ENCODE data around the gene MEN1. TPM values are rescaled to one million over a fixed set of nuclear protein-coding genes. Genes with fewer than 3 reads are reported as not detected.

The MEN1 gene
- total and polyA plus RNA-seq, 2 of the 13 experiments (the other 11 are each of a cell fraction or from before 2014, with no cell fraction given): 20.5 to 27.3 TPM

- ChIA-PET CTCF (ENCODE audit: low intra/inter-chr PET ratio, low total read pairs) (no interaction called here), POLR2A (interaction anchor here (1.1 to 3.0 kb wide), 4 partner anchors 19 to 259 kb away, joined by 4 to 23 read pairs (median 6); partner anchors contain the start of genes GPHA2 and SF1)
- Histone ChIP-seq H3K4me2 (ENCODE audit: low read depth, low read length) (no peak overlapping the region), H3K9me3 (ENCODE audit: low read length) (no peaks in the 10 kb centered on the region), H2AFZ (ENCODE audit: low read length) (no peak overlapping the region), H3K36me3 (replicated peaks in 1 of 2; ENCODE audit: control insufficient read depth in 1 of 2, insufficient read depth in 2 of 2, low read length in 2 of 2) (peaks cover 7 to 17% of the 10 kb centered on the region in 2 experiments; a peak in 4 of 5 replicates), H3K4me3 (replicated peaks in 1 of 3; ENCODE audit: insufficient read depth in 1 of 3, low read depth in 2 of 3, low read length in 3 of 3) (no peak overlapping the region), H3K79me2 (ENCODE audit: insufficient read depth, low read length) (no peaks in the 10 kb centered on the region), H3K27me3 (ENCODE audit: control insufficient read depth in 1 of 2, insufficient read depth in 2 of 2, low read length in 2 of 2) (no peaks in the 10 kb centered on the region), H3K9ac (ENCODE audit: insufficient read depth, low read depth, low read length) (no peak overlapping the region), H3K4me1 (ENCODE audit: insufficient read depth, low read length) (peaks cover 49% of the 10 kb centered on the region), H4K20me1 (ENCODE audit: insufficient read depth, low read length) (no peaks in the 10 kb centered on the region), H3K27ac (ENCODE audit: extremely low read length, insufficient read depth, low read length) (no peak overlapping the region)
- no peak for DNase-seq (ENCODE audit: low spot score)
- ATAC-seq: no peak
- no peak for FAIRE-seq
- 94% methylated on average over 27 of the region's 27 CpGs for WGBS (ENCODE audit: low lambda C conversion rate)
- intact Hi-C loops (cut with micrococcal nuclease; ENCODE audit: unreplicated experiment): no loop called here
- in situ Hi-C loops (cut with HindIII; ENCODE audit: extremely low pct_ligation_motif_present, low pct_unique_long_range_greater_than_20kb): no loop called here
- TF ChIP-seq ZNF713 (CRISPR knock-in tag; IDR thresholded peaks at IDR 0.05) (no peak), AGO2 (optimal IDR thresholded peaks at IDR 0.05; ENCODE audit: low read depth, low read length) (peak; percentile 48), HINFP (CRISPR knock-in tag; IDR thresholded peaks at IDR 0.05; ENCODE audit: low read depth) (no peak), ZNF407 (CRISPR knock-in tag; IDR thresholded peaks at IDR 0.05; ENCODE audit: not compliant biosample characterization) (no peak), ZNF329 (CRISPR knock-in tag; IDR thresholded peaks at IDR 0.05; ENCODE audit: low read depth) (no peak)
- no TSS peak for BruUV-seq (replicated peaks)
Measured at GRCh38 chr11:64853709-64854108, 43.4 kb upstream of the MEN1 start.

All from HepG2 (cell line).